22Rv1 (cell line): ENCODE data around the gene SRA1.

Experiments used
- CTCF ChIP-seq: fragments of 450-650 bp; IDR thresholded peaks from 2 replicates; pipeline ENCODE4 v1.5.1; 2017; ENCODE audit warnings: mild to moderate bottlenecking
- ZFX ChIP-seq: fragments of 450-650 bp; IDR thresholded peaks from 2 replicates; pipeline ENCODE4 v1.6.1; 2017; ENCODE audit warnings: antibody characterized with exemption, borderline replicate concordance

DNA sequence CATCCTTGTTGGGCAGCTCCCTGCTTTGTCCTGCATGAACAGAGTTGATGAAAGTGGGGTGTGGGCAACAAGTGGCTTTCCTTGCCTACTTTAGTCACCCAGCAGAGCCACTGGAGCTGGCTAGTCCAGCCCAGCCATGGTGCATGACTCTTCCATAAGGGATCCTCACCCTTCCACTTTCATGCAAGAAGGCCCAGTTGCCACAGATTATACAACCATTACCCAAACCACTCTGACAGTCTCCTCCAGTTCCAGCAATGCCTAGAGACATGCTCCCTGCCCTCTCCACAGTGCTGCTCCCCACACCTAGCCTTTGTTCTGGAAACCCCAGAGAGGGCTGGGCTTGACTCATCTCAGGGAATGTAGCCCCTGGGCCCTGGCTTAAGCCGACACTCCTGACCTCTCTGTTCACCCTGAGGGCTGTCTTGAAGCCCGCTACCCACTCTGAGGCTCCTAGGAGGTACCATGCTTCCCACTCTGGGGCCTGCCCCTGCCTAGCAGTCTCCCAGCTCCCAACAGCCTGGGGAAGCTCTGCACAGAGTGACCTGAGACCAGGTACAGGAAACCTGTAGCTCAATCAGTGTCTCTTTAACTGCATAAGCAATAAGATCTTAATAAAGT lies 11.3 kb upstream of the SRA1 start:
- TF ChIP-seq CTCF: no peak
- no peak for TF ChIP-seq ZFX
